Activated T-cell treated with anti-CD3 and anti-CD28 coated beads for 24 hours (primary cell): ENCODE results near the gene ST3GAL5.
A peak's percentile ranks its signal among the peaks of the same experiment; 100 is the strongest.
"Not testable (repeated sequence)": the region's sequence is repeated elsewhere in the genome, so short reads cannot be mapped to it uniquely, and the experiment has no call there.

ENCODE experiments used
- DNase-seq: peaks from one replicate; pipeline ENCODE4 v3.0.0-alpha.2; 2020; ENCODE audit warnings: low read depth

The ST3GAL5 gene

GRCh38 chr2:85888684-85889626 lies at the start of gene ST3GAL5:
TSS of gene ST3GAL5 (minus strand) at chr2:85888990. CDS start at chr2:85888905, 85 bp downstream.
- peak; percentile 84 for DNase-seq

GRCh38 chr2:85938456-85938855 lies 49.7 kb upstream of the ST3GAL5 start:
- DNase-seq: no peak

GRCh38 chr2:85937069-85937439 lies 48.3 kb upstream of the ST3GAL5 start:
- no peak for DNase-seq

GRCh38 chr2:85936421-85937068 lies 47.8 kb upstream of the ST3GAL5 start:
- DNase-seq: no peak

GRCh38 chr2:85935746-85936208 lies 47.0 kb upstream of the ST3GAL5 start:
- DNase-seq: no peak

GRCh38 chr2:85935170-85935745 lies 46.5 kb upstream of the ST3GAL5 start:
- DNase-seq: no peak

GRCh38 chr2:85933753-85934594 lies 45.2 kb upstream of the ST3GAL5 start:
- no peak for DNase-seq

- not testable (repeated sequence) for DNase-seq
These were observed 42.4 kb upstream of the ST3GAL5 start for GRCh38 chr2:85931151-85931550.

GRCh38 chr2:85930129-85931124 lies 41.6 kb upstream of the ST3GAL5 start:
- no peak for DNase-seq

- DNase-seq: no peak
These were observed 40.6 kb upstream of the ST3GAL5 start for GRCh38 chr2:85929096-85930050.

GRCh38 chr2:85926931-85927661 lies 38.3 kb upstream of the ST3GAL5 start:
- DNase-seq: no peak

- no peak for DNase-seq
These were observed 37.7 kb upstream of the ST3GAL5 start for GRCh38 chr2:85926526-85926925.

- DNase-seq: no peak
These were observed 36.5 kb upstream of the ST3GAL5 start for GRCh38 chr2:85925216-85925671.

- no peak for DNase-seq
These were observed 35.7 kb upstream of the ST3GAL5 start for GRCh38 chr2:85924522-85924921.

GRCh38 chr2:85922199-85922598 lies 33.4 kb upstream of the ST3GAL5 start:
- DNase-seq: no peak

- DNase-seq: no peak
These were observed 32.9 kb upstream of the ST3GAL5 start for GRCh38 chr2:85921659-85922058.

GRCh38 chr2:85920810-85921545 lies 32.2 kb upstream of the ST3GAL5 start:
- no peak for DNase-seq
